Measurements from ENCODE around the gene TSPAN32.
A peak's percentile ranks its signal among the peaks of the same experiment; 100 is the strongest.

Gene TSPAN32

GRCh38 chr11:2362414-2362813 lies 60.6 kb downstream of the TSPAN32 start:
- Histone ChIP-seq H3K4me1 (ENCODE audit: control insufficient read depth, insufficient read depth, low read length) (no peaks in the 10 kb centered on the region), H3K4me3 (ENCODE audit: low read depth, low read length) (no peak overlapping the region), H3K27ac (ENCODE audit: extremely low read depth, low read depth, low read length) (no peak overlapping the region), H3K9me3 (ENCODE audit: control insufficient read depth, insufficient read depth, low read depth, low read length) (no peaks in the 10 kb centered on the region), H3K36me3 (ENCODE audit: control insufficient read depth in 2 of 2, insufficient read depth in 1 of 2, low read length in 2 of 2) (no peaks in the 10 kb centered on the region)
- POLR2A ChIA-PET = interaction anchor here (3.1 kb wide), 1 partner anchor 15 kb away, joined by 16 read pairs; the partner anchor contains the start of gene CD81
- TF ChIP-seq ZNF23 (tag by site-specific recombination; IDR thresholded peaks at IDR 0.05; ENCODE audit: borderline replicate concordance) (no peak), SCRT2 (tag by site-specific recombination; IDR thresholded peaks at IDR 0.05) (peak; percentile 26; the same call in 1 of the 2 replicates)
- CTCF ChIA-PET = interaction anchor here (0.7 kb wide), 1 partner anchor 58 kb away, joined by 3 read pairs; no protein-coding TSS in a partner anchor

DNA sequence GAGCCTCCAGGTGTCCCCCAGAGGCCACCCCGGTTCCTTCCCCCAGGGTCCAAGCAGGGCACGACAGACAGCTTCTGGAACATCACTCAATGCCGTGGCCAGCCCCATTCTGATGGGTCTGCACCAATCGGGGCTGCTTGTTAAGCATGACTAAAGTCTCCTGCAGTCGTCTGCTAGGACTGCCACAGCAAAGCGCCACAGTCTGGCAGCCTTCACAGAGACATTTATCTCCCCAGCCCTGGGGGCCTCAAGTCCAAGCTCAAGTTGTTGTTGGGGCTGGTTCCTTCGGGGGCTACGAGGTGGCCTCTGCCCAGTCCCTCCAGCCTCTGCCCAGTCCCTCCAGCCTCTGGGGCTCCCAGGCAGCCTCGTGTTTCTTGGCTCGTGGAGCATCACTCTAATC lies 61.3 kb downstream of the TSPAN32 start:
- H3K4me3 ChIP-seq (ENCODE audit: low read depth, low read length) = no peak overlapping the region
- no peaks in the 10 kb centered on the region for H3K4me1 ChIP-seq (ENCODE audit: control insufficient read depth, insufficient read depth, low read length)
- no peaks in the 10 kb centered on the region for H3K9me3 ChIP-seq (ENCODE audit: control insufficient read depth, insufficient read depth, low read depth, low read length)
- TF ChIP-seq ZNF433 (tag by site-specific recombination; IDR thresholded peaks at IDR 0.05; ENCODE audit: low read depth) (no peak), ZNF621 (tag by site-specific recombination; IDR thresholded peaks at IDR 0.05) (no peak), ZNF350 (tag by site-specific recombination; IDR thresholded peaks at IDR 0.05) (no peak), ZNF837 (tag by site-specific recombination; IDR thresholded peaks at IDR 0.05) (no peak), ZNF423 (tag by site-specific recombination; IDR thresholded peaks at IDR 0.05) (no peak), KLF10 (tag by site-specific recombination; IDR thresholded peaks at IDR 0.05) (no peak), OVOL3 (tag by site-specific recombination; IDR thresholded peaks at IDR 0.05) (no peak), ZNF24 (tag by site-specific recombination; IDR thresholded peaks at IDR 0.05) (no peak), ZNF426 (tag by site-specific recombination; IDR thresholded peaks at IDR 0.05) (no peak), ZNF488 (tag by site-specific recombination; IDR thresholded peaks at IDR 0.05) (no peak), OSR2 (tag by site-specific recombination; IDR thresholded peaks at IDR 0.05) (no peak), SCRT2 (tag by site-specific recombination; IDR thresholded peaks at IDR 0.05) (no peak), ZIC2 (tag by site-specific recombination; IDR thresholded peaks at IDR 0.05) (no peak)
- TF ChIP-seq, protein P1, sequence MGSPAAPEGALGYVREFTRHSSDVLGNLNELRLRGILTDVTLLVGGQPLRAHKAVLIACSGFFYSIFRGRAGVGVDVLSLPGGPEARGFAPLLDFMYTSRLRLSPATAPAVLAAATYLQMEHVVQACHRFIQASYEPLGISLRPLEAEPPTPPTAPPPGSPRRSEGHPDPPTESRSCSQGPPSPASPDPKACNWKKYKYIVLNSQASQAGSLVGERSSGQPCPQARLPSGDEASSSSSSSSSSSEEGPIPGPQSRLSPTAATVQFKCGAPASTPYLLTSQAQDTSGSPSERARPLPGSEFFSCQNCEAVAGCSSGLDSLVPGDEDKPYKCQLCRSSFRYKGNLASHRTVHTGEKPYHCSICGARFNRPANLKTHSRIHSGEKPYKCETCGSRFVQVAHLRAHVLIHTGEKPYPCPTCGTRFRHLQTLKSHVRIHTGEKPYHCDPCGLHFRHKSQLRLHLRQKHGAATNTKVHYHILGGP (tag by site-specific recombination; IDR thresholded peaks at IDR 0.05) = no peak
- TF ChIP-seq, protein P2, sequence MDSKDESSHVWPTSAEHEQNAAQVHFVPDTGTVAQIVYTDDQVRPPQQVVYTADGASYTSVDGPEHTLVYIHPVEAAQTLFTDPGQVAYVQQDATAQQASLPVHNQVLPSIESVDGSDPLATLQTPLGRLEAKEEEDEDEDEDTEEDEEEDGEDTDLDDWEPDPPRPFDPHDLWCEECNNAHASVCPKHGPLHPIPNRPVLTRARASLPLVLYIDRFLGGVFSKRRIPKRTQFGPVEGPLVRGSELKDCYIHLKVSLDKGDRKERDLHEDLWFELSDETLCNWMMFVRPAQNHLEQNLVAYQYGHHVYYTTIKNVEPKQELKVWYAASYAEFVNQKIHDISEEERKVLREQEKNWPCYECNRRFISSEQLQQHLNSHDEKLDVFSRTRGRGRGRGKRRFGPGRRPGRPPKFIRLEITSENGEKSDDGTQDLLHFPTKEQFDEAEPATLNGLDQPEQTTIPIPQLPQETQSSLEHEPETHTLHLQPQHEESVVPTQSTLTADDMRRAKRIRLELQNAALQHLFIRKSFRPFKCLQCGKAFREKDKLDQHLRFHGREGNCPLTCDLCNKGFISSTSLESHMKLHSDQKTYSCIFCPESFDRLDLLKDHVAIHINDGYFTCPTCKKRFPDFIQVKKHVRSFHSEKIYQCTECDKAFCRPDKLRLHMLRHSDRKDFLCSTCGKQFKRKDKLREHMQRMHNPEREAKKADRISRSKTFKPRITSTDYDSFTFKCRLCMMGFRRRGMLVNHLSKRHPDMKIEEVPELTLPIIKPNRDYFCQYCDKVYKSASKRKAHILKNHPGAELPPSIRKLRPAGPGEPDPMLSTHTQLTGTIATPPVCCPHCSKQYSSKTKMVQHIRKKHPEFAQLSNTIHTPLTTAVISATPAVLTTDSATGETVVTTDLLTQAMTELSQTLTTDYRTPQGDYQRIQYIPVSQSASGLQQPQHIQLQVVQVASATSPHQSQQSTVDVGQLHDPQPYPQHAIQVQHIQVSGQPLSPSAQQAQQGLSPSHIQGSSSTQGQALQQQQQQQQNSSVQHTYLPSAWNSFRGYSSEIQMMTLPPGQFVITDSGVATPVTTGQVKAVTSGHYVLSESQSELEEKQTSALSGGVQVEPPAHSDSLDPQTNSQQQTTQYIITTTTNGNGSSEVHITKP (tag by site-specific recombination; IDR thresholded peaks at IDR 0.05) = no peak
- POLR2A ChIA-PET = interaction anchor here (3.1 kb wide), 1 partner anchor 15 kb away, joined by 16 read pairs; the partner anchor contains the start of gene CD81
- no peaks in the 10 kb centered on the region for H3K36me3 ChIP-seq (ENCODE audit: control insufficient read depth in 2 of 2, insufficient read depth in 1 of 2, low read length in 2 of 2)
- CTCF ChIA-PET = interaction anchor here (0.7 kb wide), 1 partner anchor 58 kb away, joined by 3 read pairs; no protein-coding TSS in a partner anchor
- no peak overlapping the region for H3K27ac ChIP-seq (ENCODE audit: extremely low read depth, low read depth, low read length)
